LHCN-M2 (cell line): ENCODE data around the gene ZBTB43. TPM values are rescaled to one million over a fixed set of nuclear protein-coding genes. Genes with fewer than 3 reads are reported as not detected.

Experiments
- DNase-seq: peaks from one replicate; pipeline ENCODE4 v3.0.0-alpha.2; 2012; ENCODE audit warnings: low read depth
- total RNA-seq: library from RNA; depleted of rRNA; stranded (reverse); fragments of >200 nt; gene quantifications from 2 replicates; pipeline ENCODE4 v1.2.3, GENCODE V29; 2014; rRNA removed

Gene ZBTB43
- total RNA-seq, 1 experiment from 2014 or later, result 12.3 TPM

- DNase-seq, result no peak
Observed at GRCh38 chr9:126886034-126886822, 81.4 kb downstream of the ZBTB43 start.

- DNase-seq, result no peak
Observed at GRCh38 chr9:126886897-126887296, 82.1 kb downstream of the ZBTB43 start.

Other genes starting within 250 kb of the ZBTB43 start
- gene LMX1B, start 191.1 kb upstream of the ZBTB43 start, total RNA-seq, result not detected in 2 replicates
- gene ZBTB34, start 55.6 kb downstream of the ZBTB43 start, total RNA-seq, result 2.3 and 2.7 TPM in 2 replicates
- gene RALGPS1, start 109.7 kb downstream of the ZBTB43 start, total RNA-seq, result 0.57 and 0.64 TPM in 2 replicates